Activated CD4-positive, alpha-beta T cell treated with anti-CD3 and anti-CD28 coated beads, Interleukin-2, amount 50 U/mL, for 24 hours (primary cell): ENCODE results near the gene ADAMTSL1.

Experiments
- DNase-seq, 2 donors: peaks; one replicate each; pipeline ENCODE4 v3.0.0-alpha.2; 2020; ENCODE audit warnings: low read depth in 1 of 2, low spot score in 1 of 2

ADAMTSL1 gene

DNA sequence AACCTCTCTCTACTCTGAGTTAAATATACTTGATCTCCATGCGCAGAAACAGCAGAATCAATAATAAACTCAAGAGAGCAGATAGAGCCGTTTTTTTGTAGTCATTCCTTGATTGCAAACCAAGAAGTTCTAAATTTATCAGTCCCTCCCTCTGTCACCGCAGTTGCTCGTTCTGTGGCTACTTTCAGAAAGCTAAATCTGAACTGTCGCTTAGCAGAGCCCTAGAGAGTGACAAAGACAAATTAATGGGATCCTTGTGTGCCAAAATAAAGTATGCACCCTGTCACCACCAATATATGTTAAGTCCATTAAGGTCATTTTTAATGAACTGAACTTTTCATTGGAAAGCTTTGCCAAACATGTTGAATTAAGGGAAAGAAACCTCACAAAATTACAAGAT lies 218.3 kb downstream of the ADAMTSL1 start:
- DNase-seq, result no peak

GRCh38 chr9:18692962-18693361 lies 219.0 kb downstream of the ADAMTSL1 start:
- DNase-seq, result no peak

- DNase-seq, result no peak
Observed at GRCh38 chr9:18694959-18695668, 221.2 kb downstream of the ADAMTSL1 start.

DNA sequence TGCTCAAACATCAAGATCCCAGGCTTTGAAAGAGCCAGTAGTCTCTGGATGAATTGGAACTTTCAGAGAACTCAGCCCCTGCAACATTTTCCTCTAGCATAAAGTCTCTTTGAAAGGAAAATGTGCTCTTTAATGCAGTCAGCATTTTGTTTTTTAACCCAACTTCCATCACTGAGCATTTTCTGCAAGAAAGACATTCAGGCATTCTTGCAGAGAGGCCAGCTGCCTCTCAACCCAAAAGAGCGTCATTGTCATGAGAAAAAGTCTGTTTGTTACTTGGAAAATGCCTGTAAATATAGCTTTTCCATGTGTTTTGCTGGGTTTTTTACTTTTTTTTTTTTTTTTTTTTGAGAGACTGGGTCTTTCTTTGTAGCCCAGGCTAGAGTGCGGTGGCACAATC lies 225.0 kb downstream of the ADAMTSL1 start:
- DNase-seq, result no peak

GRCh38 chr9:18699764-18700163 lies 225.8 kb downstream of the ADAMTSL1 start:
- DNase-seq, result no peak

DNA sequence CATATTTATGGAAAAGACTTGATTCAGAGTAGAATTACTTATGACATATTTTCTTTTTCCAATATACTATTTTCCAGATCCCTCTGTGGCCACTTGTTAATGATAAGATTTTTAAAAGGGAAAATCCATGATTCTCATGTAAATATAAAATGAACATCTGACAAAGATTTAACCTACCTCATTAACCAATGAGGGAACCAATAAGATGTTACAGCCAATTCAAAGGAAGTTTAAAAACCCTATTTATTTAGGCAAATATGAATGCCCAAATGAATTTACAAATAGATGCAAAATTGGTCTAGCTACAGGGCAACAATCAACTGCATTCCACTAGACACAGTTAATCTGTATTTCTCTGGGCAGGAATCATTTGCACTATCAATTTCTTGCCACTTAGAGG lies 226.8 kb downstream of the ADAMTSL1 start:
- no peak for DNase-seq

- no peak for DNase-seq
Observed at GRCh38 chr9:18703151-18703900, 229.4 kb downstream of the ADAMTSL1 start.

DNA sequence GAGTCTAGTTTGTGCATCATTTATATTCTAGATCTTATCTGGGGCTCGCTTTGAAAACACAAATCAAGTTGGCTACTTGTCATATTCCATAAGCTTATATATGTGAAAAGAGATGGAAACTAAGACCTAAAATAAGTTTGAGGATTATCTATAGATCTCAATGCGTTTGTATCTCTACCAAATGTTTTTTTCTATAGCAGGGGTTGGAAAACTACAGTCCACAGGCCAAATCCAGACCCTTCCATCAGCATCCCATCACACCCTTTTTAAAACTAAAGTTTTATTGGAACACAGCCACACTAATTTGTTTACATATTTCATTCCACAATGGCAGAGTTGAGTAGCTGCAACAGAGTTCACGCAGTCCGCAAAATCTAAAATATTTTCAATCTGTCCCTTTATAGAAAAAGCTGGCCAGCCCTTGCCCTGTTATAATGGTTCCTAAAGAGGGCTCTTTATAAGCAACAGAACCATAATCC lies 230.0 kb downstream of the ADAMTSL1 start:
- DNase-seq, result no peak

- DNase-seq, result no peak
Observed at GRCh38 chr9:18705796-18706392, 231.9 kb downstream of the ADAMTSL1 start.

- no peak for DNase-seq
Observed at GRCh38 chr9:18706648-18707047, 232.7 kb downstream of the ADAMTSL1 start.

- no peak for DNase-seq
Observed at GRCh38 chr9:18707061-18707461, 233.1 kb downstream of the ADAMTSL1 start.

GRCh38 chr9:18707489-18708205 lies 233.7 kb downstream of the ADAMTSL1 start:
- DNase-seq, result no peak

DNA sequence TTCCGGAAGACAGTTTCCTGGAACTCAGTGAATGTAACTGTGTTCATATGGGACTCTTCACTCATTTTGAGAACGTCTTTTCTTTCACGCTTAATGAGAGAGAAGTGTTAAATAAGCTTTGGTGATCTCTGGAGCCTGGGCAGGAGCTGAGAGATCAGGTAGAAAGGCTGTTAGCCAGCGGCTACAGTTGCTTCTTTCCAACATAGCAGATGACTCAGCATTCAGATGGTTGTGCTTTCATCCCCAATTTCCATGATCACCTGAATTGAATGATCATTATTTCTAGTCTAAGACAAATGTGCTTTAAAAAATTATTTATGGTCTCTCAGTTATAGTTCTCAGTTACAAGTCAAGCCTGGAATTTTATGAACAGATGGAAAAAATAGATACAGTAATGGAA lies 234.5 kb downstream of the ADAMTSL1 start:
- no peak for DNase-seq

- no peak for DNase-seq
Observed at GRCh38 chr9:18710065-18710464, 236.1 kb downstream of the ADAMTSL1 start.

GRCh38 chr9:18717759-18718158 lies 243.8 kb downstream of the ADAMTSL1 start:
- DNase-seq, result no peak

DNA sequence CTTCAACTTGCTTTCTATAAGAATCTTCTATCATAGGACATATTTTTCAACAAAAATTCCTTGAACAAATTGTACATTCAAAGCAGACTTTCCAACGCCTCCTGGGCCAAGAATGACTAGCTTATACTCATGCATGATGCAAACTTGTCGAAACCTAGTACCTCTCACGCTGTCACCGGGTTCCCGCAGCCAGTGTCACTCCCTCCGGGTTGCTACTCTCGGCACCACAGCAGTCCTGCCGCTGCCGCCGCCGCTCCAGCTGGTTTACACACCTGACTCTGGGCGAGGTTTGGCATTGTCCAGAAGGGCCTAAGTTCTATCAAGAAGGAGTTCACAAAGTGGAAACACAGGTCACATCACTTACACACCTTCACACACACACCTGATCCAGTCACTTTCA lies 244.4 kb downstream of the ADAMTSL1 start:
- no peak for DNase-seq

DNA sequence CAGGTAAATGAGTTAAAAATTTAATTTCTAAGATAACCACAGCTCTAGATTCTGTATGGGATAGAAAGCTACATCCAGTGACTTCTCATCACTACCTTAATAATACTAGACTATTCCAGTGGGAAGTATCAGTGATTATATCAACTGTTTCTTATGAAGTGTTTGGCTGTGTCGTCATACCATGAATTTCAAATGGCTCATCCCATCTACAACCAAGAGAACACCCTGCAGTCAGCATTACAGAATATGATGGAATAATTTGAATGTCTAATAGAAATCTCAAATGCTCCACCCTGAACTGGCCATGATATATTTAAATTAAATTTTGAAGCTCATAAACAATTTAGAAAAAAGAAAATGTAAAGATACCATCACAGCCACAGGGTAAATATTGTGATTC lies 245.0 kb downstream of the ADAMTSL1 start:
- no peak for DNase-seq

GRCh38 chr9:18720691-18721090 lies 246.7 kb downstream of the ADAMTSL1 start:
- no peak for DNase-seq

GRCh38 chr9:18721267-18721994 lies 247.5 kb downstream of the ADAMTSL1 start:
- DNase-seq, result no peak

DNA sequence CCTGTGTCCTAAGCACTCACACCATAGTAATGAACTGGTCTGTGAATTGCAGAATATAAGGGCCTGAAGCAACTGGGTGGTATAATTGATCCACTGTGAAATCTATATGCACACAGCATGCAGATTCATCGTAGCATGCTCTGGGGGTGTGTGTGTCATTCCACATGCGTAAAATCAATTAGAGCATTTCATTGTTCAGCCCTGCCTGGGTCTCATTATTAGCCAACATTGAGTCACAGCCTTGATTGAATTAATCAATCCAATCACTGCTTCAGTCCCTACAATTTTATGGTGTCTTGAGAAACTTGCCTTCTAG lies 248.0 kb downstream of the ADAMTSL1 start:
- DNase-seq, result no peak

DNA sequence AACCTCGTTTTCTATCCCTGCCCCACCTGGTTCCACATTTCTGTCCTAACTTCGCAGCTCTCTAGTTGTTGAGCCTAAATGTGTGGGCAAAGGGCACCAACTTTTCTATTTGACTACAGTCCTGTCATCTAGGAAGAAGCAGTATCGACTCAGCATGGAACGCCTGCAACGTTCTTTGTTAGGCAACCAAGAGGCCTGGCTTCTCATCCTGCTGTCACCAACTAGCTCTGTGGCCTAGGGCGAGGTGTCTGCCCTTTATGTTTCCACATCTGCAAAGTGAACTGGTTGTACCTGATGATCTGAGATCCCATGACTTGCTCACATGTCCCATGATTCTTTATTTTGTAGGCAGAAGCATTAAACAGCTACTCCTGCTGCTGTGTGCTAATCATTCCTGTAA lies 248.9 kb downstream of the ADAMTSL1 start:
- no peak for DNase-seq
